ENCODE results near the gene SSBP3. TPM values are rescaled to one million over a fixed set of nuclear protein-coding genes. Genes with fewer than 3 reads are reported as not detected.

SSBP3 gene
- total RNA-seq, 2 experiments from 2014 or later: 16.5 to 44.9 TPM

- no peak for TF ChIP-seq EZH2phosphoT487 (IDR thresholded peaks at IDR 0.05; ENCODE audit: borderline replicate concordance, low read depth, low read length)
- TF ChIP-seq, protein P1, sequence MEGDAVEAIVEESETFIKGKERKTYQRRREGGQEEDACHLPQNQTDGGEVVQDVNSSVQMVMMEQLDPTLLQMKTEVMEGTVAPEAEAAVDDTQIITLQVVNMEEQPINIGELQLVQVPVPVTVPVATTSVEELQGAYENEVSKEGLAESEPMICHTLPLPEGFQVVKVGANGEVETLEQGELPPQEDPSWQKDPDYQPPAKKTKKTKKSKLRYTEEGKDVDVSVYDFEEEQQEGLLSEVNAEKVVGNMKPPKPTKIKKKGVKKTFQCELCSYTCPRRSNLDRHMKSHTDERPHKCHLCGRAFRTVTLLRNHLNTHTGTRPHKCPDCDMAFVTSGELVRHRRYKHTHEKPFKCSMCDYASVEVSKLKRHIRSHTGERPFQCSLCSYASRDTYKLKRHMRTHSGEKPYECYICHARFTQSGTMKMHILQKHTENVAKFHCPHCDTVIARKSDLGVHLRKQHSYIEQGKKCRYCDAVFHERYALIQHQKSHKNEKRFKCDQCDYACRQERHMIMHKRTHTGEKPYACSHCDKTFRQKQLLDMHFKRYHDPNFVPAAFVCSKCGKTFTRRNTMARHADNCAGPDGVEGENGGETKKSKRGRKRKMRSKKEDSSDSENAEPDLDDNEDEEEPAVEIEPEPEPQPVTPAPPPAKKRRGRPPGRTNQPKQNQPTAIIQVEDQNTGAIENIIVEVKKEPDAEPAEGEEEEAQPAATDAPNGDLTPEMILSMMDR (conservative IDR thresholded peaks at IDR 0.05; ENCODE audit: low read length): no peak
- no peaks in the 10 kb centered on the region for H3K9me3 ChIP-seq (ENCODE audit: low read length)
- no TSS peak for BruUV-seq (replicated peaks)
- DNase-seq (ENCODE audit: low spot score): no peak
- H3K4me1 ChIP-seq (ENCODE audit: insufficient read depth, low read length, poor library complexity, severe bottlenecking): peaks cover 6% of the 10 kb centered on the region
- no peaks in the 10 kb centered on the region for H4K20me1 ChIP-seq (ENCODE audit: insufficient read depth, low read length)
- H3K27ac ChIP-seq (ENCODE audit: low read depth, low read length, poor library complexity, severe bottlenecking): no peak overlapping the region
- H3K36me3 ChIP-seq (ENCODE audit: insufficient read depth, low read length): no peaks in the 10 kb centered on the region
- H3K4me3 ChIP-seq (ENCODE audit: low read depth, low read length, poor library complexity, severe bottlenecking): no peak overlapping the region
- no peaks in the 10 kb centered on the region for H3K79me2 ChIP-seq (ENCODE audit: insufficient read depth, low read depth, low read length)
- POLR2A ChIA-PET: no interaction called here
- CTCF ChIA-PET (ENCODE audit: unreplicated experiment): no interaction called here
- no peak overlapping the region for H3K4me2 ChIP-seq (ENCODE audit: low read length)
- H2AFZ ChIP-seq (ENCODE audit: low read length): no peak overlapping the region
- no peaks in the 10 kb centered on the region for H3K9me2 ChIP-seq (ENCODE audit: insufficient read depth, low read length)
- intact Hi-C loops (cut with micrococcal nuclease; ENCODE audit: unreplicated experiment): no loop called here
Observed at GRCh38 chr1:54267815-54268761, 138.1 kb downstream of the SSBP3 start.

DNA sequence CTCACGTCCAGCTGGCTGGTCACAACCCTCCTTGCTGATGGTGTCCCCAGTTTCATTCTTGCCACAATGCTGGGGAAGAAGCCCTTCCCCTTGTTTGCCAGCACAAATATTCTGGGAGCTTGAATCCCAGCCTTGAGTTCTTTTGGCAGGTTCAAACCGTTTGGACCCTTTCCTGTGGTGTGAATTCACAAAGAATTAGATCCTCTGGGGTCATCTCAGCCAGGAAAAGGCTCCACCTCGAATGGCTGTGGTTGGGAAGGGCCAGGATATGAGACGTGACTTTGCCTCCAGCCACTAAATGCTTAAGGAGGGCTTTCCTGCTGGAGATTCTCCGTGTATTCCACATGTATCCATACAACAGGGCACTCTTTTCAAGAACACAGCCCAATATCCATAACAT is 139.3 kb downstream of the SSBP3 start:
- Histone ChIP-seq H3K36me3 (ENCODE audit: insufficient read depth, low read length) (no peaks in the 10 kb centered on the region), H3K79me2 (ENCODE audit: insufficient read depth, low read depth, low read length) (no peaks in the 10 kb centered on the region), H3K4me3 (ENCODE audit: low read depth, low read length, poor library complexity, severe bottlenecking) (no peak overlapping the region), H3K9me3 (ENCODE audit: low read length) (no peaks in the 10 kb centered on the region), H2AFZ (ENCODE audit: low read length) (no peak overlapping the region), H3K4me2 (ENCODE audit: low read length) (no peak overlapping the region), H3K9me2 (ENCODE audit: insufficient read depth, low read length) (no peaks in the 10 kb centered on the region), H4K20me1 (ENCODE audit: insufficient read depth, low read length) (no peaks in the 10 kb centered on the region), H3K4me1 (ENCODE audit: insufficient read depth, low read length, poor library complexity, severe bottlenecking) (no peaks in the 10 kb centered on the region), H3K27ac (ENCODE audit: low read depth, low read length, poor library complexity, severe bottlenecking) (no peak overlapping the region)
- no TSS peak for BruUV-seq (replicated peaks)
- TF ChIP-seq EZH2phosphoT487 (IDR thresholded peaks at IDR 0.05; ENCODE audit: borderline replicate concordance, low read depth, low read length): no peak
- TF ChIP-seq, protein P1 (conservative IDR thresholded peaks at IDR 0.05; ENCODE audit: low read length): no peak
- POLR2A ChIA-PET: interaction anchor here (0.8 kb wide), 1 partner anchor 29 kb away, joined by 3 read pairs; no protein-coding TSS in a partner anchor
- no peak for DNase-seq (ENCODE audit: low spot score)
- intact Hi-C loops (cut with micrococcal nuclease; ENCODE audit: unreplicated experiment): no loop called here
- CTCF ChIA-PET (ENCODE audit: unreplicated experiment): no interaction called here

DNA sequence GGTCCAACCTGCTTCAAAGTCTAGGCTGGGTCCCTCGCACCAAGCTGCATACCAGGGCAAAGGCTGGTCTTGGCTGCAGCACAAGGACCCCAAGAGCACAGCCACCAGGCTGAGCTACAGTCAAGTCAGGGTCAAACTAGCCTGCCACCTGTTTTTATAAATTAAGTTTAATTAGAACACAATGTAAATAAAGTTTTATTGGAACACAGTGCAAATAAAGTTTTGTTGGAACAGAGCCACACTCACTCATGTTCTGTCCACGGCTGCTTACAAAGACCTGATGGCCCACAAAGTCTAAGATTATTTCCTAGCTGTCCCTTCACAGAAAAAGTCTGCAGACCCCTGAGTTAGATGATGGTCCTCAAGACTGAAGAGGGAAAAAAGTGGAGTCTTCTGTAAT is 140.0 kb downstream of the SSBP3 start:
- H3K4me2 ChIP-seq (ENCODE audit: low read length): no peak overlapping the region
- H3K27ac ChIP-seq (ENCODE audit: low read depth, low read length, poor library complexity, severe bottlenecking): no peak overlapping the region
- H4K20me1 ChIP-seq (ENCODE audit: insufficient read depth, low read length): no peaks in the 10 kb centered on the region
- no peaks in the 10 kb centered on the region for H3K36me3 ChIP-seq (ENCODE audit: insufficient read depth, low read length)
- no peaks in the 10 kb centered on the region for H3K4me1 ChIP-seq (ENCODE audit: insufficient read depth, low read length, poor library complexity, severe bottlenecking)
- ChIA-PET CTCF (ENCODE audit: unreplicated experiment) (no interaction called here), POLR2A (no interaction called here)
- H3K9me2 ChIP-seq (ENCODE audit: insufficient read depth, low read length): no peaks in the 10 kb centered on the region
- intact Hi-C loops (cut with micrococcal nuclease; ENCODE audit: unreplicated experiment): no loop called here
- H3K79me2 ChIP-seq (ENCODE audit: insufficient read depth, low read depth, low read length): no peaks in the 10 kb centered on the region
- H3K9me3 ChIP-seq (ENCODE audit: low read length): no peaks in the 10 kb centered on the region
- DNase-seq (ENCODE audit: low spot score): no peak
- H2AFZ ChIP-seq (ENCODE audit: low read length): no peak overlapping the region
- TF ChIP-seq, protein P1 (conservative IDR thresholded peaks at IDR 0.05; ENCODE audit: low read length): no peak
- TF ChIP-seq EZH2phosphoT487 (IDR thresholded peaks at IDR 0.05; ENCODE audit: borderline replicate concordance, low read depth, low read length): no peak
- no peak overlapping the region for H3K4me3 ChIP-seq (ENCODE audit: low read depth, low read length, poor library complexity, severe bottlenecking)
- BruUV-seq (replicated peaks): no TSS peak
